ENCODE measurements around the gene TPD52L2.
"Not testable (repeated sequence)": the region's sequence is repeated elsewhere in the genome, so short reads cannot be mapped to it uniquely, and the experiment has no call there.

DNA sequence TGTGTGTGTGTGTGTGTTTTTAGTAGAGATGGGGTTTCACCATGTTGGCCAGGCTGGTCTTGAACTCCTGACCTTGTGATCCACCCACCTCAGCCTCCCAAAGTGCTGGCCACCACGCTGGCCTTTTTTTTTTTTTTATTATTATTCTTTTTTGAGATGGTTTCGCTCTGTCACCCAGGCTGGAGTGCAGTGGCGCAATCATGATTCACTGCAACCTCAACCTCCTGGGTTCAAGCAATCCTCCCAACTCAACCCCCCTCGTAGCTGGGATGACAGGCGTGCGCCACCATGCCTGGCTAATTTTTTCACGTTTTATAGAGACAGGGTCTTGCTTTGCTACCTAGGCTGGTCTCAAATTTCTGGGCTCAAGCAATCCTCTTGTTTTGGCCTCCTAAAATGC, 9.2 kb downstream of the TPD52L2 start:
- TF ChIP-seq TCF4 (CRISPR knock-in tag; IDR thresholded peaks at IDR 0.05; ENCODE audit: borderline replicate concordance); ISL1 (CRISPR knock-in tag; IDR thresholded peaks at IDR 0.05); ESRRG (CRISPR knock-in tag; IDR thresholded peaks at IDR 0.05); ARNTL (CRISPR knock-in tag; IDR thresholded peaks at IDR 0.05; ENCODE audit: borderline replicate concordance, low read depth): not testable (repeated sequence)
- TF ChIP-seq, protein P1, sequence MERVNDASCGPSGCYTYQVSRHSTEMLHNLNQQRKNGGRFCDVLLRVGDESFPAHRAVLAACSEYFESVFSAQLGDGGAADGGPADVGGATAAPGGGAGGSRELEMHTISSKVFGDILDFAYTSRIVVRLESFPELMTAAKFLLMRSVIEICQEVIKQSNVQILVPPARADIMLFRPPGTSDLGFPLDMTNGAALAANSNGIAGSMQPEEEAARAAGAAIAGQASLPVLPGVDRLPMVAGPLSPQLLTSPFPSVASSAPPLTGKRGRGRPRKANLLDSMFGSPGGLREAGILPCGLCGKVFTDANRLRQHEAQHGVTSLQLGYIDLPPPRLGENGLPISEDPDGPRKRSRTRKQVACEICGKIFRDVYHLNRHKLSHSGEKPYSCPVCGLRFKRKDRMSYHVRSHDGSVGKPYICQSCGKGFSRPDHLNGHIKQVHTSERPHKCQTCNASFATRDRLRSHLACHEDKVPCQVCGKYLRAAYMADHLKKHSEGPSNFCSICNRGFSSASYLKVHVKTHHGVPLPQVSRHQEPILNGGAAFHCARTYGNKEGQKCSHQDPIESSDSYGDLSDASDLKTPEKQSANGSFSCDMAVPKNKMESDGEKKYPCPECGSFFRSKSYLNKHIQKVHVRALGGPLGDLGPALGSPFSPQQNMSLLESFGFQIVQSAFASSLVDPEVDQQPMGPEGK (CRISPR knock-in tag; IDR thresholded peaks at IDR 0.05; ENCODE audit: borderline replicate concordance) = not testable (repeated sequence)

All from SK-N-SH treated with all-trans-retinoic acid at 6 μM for 48 hours (cell line).